Posterior cingulate gyrus (tissue), 11 donors: ENCODE results near the gene TMPRSS11D.

Experiments
- DNase-seq, 10 donors: peaks; one replicate each; pipeline versions ENCODE4 v3.0.0 to v3.0.0-alpha.2; 2020 to 2021; ENCODE audit warnings: mixed read lengths in 3 of 10
- intact Hi-C: fragments of 100-400 bp; cut with DNase I; formaldehyde crosslinking; loops from one replicate; pipeline ENCODE4 v1.15.1; 2023

Gene TMPRSS11D

GRCh38 chr4:67779631-67780030, 104.2 kb downstream of the TMPRSS11D start:
- intact Hi-C loops, result no loop called here
- DNase-seq, result no peak

DNA sequence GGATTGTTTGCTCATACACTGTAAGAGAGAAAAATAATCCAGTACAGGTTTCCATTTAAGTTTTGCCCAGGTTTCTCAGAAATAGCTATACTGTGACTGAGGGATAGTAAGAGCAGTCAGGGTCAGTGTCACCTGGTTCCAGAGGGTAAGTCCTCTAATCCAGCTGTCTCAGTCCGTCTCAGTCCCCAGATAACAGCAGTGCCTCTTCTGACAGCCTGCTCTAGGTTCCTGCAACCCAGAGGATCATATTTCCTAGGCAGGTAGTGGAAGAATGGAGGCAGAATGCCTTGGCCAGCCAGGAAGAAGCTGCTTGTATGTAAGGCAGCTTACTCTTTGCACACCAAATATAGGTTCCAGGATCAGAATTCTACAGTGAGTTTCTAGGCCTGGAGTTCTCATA, 107.1 kb downstream of the TMPRSS11D start:
- DNase-seq, result no peak
- intact Hi-C loops, result no loop called here
